Trophoblast cell (in vitro differentiated cells and primary cell): Measurements from ENCODE around the gene C22orf42.
"Not testable (repeated sequence)": the region's sequence is repeated elsewhere in the genome, so short reads cannot be mapped to it uniquely, and the experiment has no call there.

Experiments used
- DNase-seq, 2 donors: peaks; one replicate each; pipeline ENCODE4 v3.0.0-alpha.2; 2016
- H2AFZ ChIP-seq: 2 replicates; pipeline ENCODE4 v1.6.1; 2013; ENCODE audit warnings: low read length, moderate library complexity, mild to moderate bottlenecking; ENCODE audit not compliant: insufficient read depth, poor library complexity
- H2AK5ac ChIP-seq: 2 replicates; pipeline ENCODE4 v1.6.1; 2013; ENCODE audit warnings: mild to moderate bottlenecking, low read length
- H2BK120ac ChIP-seq: 2 replicates; pipeline ENCODE4 v1.6.1; 2013; ENCODE audit warnings: low read length, mild to moderate bottlenecking, moderate library complexity; ENCODE audit not compliant: insufficient read depth, poor library complexity
- H2BK12ac ChIP-seq: 2 replicates; pipeline ENCODE4 v1.6.1; 2013; ENCODE audit warnings: mild to moderate bottlenecking, low read length, moderate library complexity
- H2BK5ac ChIP-seq: 2 replicates; pipeline ENCODE4 v1.6.1; 2013; ENCODE audit warnings: low read length, low read depth, moderate library complexity, mild to moderate bottlenecking; ENCODE audit not compliant: poor library complexity
- H3K14ac ChIP-seq: 2 replicates; pipeline ENCODE4 v1.6.1; 2013; ENCODE audit warnings: mild to moderate bottlenecking, low read length
- H3K18ac ChIP-seq: 2 replicates; pipeline ENCODE4 v1.6.1; 2013; ENCODE audit warnings: mild to moderate bottlenecking, low read length
- H3K23ac ChIP-seq: 2 replicates; pipeline ENCODE4 v1.6.1; 2013; ENCODE audit warnings: low read length
- H3K27ac ChIP-seq: 2 replicates; pipeline ENCODE4 v1.5.1; 2013; ENCODE audit warnings: low read depth, mild to moderate bottlenecking, inconsistent platforms, low read length, moderate library complexity
- H3K27me3 ChIP-seq: 2 replicates; pipeline ENCODE4 v1.6.1; 2013; ENCODE audit warnings: inconsistent platforms, mild to moderate bottlenecking, low read length, moderate library complexity; ENCODE audit not compliant: insufficient read depth
- H3K36me3 ChIP-seq, 2 experiments: 1 replicate in 1 of 2; 2 replicates in 1 of 2; pipeline ENCODE4 v1.6.1; 2013; ENCODE audit warnings: low read length in 2 of 2, mild to moderate bottlenecking in 2 of 2, moderate library complexity in 1 of 2; ENCODE audit not compliant: insufficient read depth in 2 of 2, control insufficient read depth in 1 of 2
- H3K4ac ChIP-seq: 2 replicates; pipeline ENCODE4 v1.6.1; 2013; ENCODE audit warnings: low read depth, mild to moderate bottlenecking, low read length, moderate library complexity
- H3K4me1 ChIP-seq, 2 experiments: 1 replicate in 1 of 2; 2 replicates in 1 of 2; pipeline ENCODE4 v1.6.1; 2013; ENCODE audit warnings: low read length in 2 of 2, mild to moderate bottlenecking in 2 of 2, moderate library complexity in 1 of 2; ENCODE audit not compliant: insufficient read depth in 2 of 2, control insufficient read depth in 1 of 2
- H3K4me2 ChIP-seq: 2 replicates; pipeline ENCODE4 v1.6.1; 2013; ENCODE audit warnings: inconsistent platforms, mild to moderate bottlenecking, low read length, moderate library complexity
- H3K4me3 ChIP-seq: 2 replicates; pipeline ENCODE4 v1.5.1; 2013; ENCODE audit warnings: mild to moderate bottlenecking, low read depth, low read length, inconsistent platforms
- H3K79me1 ChIP-seq: one replicate; pipeline ENCODE4 v1.6.1; 2013; ENCODE audit warnings: low read length
- H3K79me2 ChIP-seq: 2 replicates; pipeline ENCODE4 v1.6.1; 2013; ENCODE audit warnings: low read length, mild to moderate bottlenecking; ENCODE audit not compliant: control insufficient read depth, insufficient read depth, poor library complexity
- H3K9ac ChIP-seq: 2 replicates; pipeline ENCODE4 v1.6.1; 2013; ENCODE audit warnings: mild to moderate bottlenecking, low read length
- H3K9me3 ChIP-seq: 2 replicates; pipeline ENCODE4 v1.6.1; 2013; ENCODE audit warnings: low read depth, mild to moderate bottlenecking, control low read depth, inconsistent platforms, low read length; ENCODE audit not compliant: insufficient read depth
- H4K12ac ChIP-seq: 2 replicates; pipeline ENCODE4 v1.6.1; 2013; ENCODE audit warnings: low read depth, mild to moderate bottlenecking, low read length, moderate library complexity
- H4K8ac ChIP-seq: 2 replicates; pipeline ENCODE4 v1.6.1; 2013; ENCODE audit warnings: low read depth, mild to moderate bottlenecking, low read length, moderate library complexity
- H4K91ac ChIP-seq: one replicate; pipeline ENCODE4 v1.6.1; 2013; ENCODE audit warnings: low read depth, mild to moderate bottlenecking, low read length, moderate library complexity
- WGBS: extraction: QIAGEN DNeasy Blood & Tissue Kit; methylation state at CpG from one replicate; pipeline ENCODE4 v1.1.7; 2013; ENCODE audit warnings: missing lambda C conversion rate; ENCODE audit not compliant: insufficient read length, insufficient coverage; ENCODE audit errors: extremely low coverage; 5-methylcytosine and 5-hydroxymethylcytosine counted together

Gene C22orf42

DNA sequence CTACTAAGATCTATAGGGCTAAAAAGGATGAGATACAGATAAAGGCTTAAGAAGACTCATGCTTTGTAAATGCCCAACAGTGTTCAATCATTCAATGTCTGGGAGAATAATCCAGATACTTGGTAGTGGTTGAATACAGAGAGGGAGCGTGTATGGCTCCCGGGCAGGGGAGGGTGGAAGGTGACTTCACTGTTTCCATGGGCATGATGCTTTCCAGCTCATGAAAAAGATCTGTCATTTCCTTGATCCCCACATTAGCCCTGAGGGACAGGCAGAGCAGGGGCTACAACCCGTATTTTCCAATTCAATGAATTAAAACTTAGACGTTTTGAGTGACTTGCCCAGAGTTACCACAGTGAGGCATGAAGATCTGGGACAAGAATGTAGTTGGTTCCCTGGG lies 4.4 kb downstream of the C22orf42 start:
- H3K4me1 ChIP-seq, H4K91ac ChIP-seq, H2BK5ac ChIP-seq, H3K4me3 ChIP-seq, H2AK5ac ChIP-seq, H3K18ac ChIP-seq, H3K79me2 ChIP-seq, H3K9ac ChIP-seq, H3K79me1 ChIP-seq, H2AFZ ChIP-seq, H2BK120ac ChIP-seq, H3K4ac ChIP-seq, H3K4me2 ChIP-seq, H4K12ac ChIP-seq, H4K8ac ChIP-seq, H3K14ac ChIP-seq, H2BK12ac ChIP-seq, H3K27ac ChIP-seq, H3K9me3 ChIP-seq, H3K36me3 ChIP-seq, H3K27me3 ChIP-seq, DNase-seq, H3K23ac ChIP-seq: not testable (repeated sequence)
- no CpG with 5 or more reads among the region's 4 CpGs for WGBS

DNA sequence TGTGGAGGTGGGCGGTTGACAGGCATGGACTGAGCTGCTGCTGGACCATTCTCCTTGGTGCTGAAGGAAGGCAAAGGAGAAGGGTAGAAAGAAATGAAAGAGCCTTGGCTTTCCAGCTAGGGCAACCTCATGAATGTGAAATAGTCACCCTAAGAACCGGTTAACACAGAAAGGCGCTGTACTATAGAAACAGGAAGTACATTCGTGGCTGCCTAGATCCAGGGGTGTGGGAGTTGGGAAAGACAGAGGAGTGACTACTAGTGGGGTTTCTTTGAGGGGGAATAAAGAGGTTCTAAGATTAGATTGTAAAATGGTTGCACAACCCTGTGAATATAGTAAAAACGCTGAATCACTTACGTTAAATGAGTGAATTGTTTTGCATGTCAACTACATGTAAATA lies 7.5 kb downstream of the C22orf42 start:
- not testable (repeated sequence) for H3K36me3 ChIP-seq, H3K79me1 ChIP-seq, H3K4ac ChIP-seq, H3K4me1 ChIP-seq, H4K91ac ChIP-seq, H2BK5ac ChIP-seq, H4K12ac ChIP-seq, H3K27me3 ChIP-seq, H2BK12ac ChIP-seq, H3K9me3 ChIP-seq, H3K18ac ChIP-seq, H2AK5ac ChIP-seq, H4K8ac ChIP-seq, H2AFZ ChIP-seq, H3K4me2 ChIP-seq, H3K9ac ChIP-seq, H3K4me3 ChIP-seq, H3K23ac ChIP-seq, DNase-seq, H2BK120ac ChIP-seq, H3K27ac ChIP-seq, H3K14ac ChIP-seq, H3K79me2 ChIP-seq
- no CpG with 5 or more reads among the region's 6 CpGs for WGBS

DNA sequence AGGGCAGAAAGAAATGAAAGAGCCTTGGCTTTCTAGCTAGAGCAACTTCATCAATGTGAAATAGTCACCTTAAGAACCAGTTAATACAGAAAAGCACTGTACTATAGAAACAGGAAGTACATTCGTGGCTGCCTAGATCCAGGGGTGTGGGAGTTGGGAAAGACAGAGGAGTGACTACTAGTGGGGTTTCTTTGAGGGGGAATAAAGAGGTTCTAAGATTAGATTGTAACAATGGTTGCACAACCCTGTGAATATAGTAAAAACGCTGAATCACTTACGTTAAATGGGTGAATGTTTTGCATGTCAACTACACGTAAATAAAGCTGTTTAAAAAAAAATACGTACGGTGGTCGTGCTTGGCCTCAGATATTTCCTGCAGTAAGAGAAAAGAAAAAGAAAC lies 8.5 kb downstream of the C22orf42 start:
- H3K4me1 ChIP-seq, H4K12ac ChIP-seq, H3K27me3 ChIP-seq, H3K9me3 ChIP-seq, H2AFZ ChIP-seq, H4K91ac ChIP-seq, DNase-seq, H2AK5ac ChIP-seq, H3K4ac ChIP-seq, H2BK5ac ChIP-seq, H3K23ac ChIP-seq, H3K9ac ChIP-seq, H2BK120ac ChIP-seq, H3K79me2 ChIP-seq, H3K36me3 ChIP-seq, H3K14ac ChIP-seq, H3K79me1 ChIP-seq, H3K4me2 ChIP-seq, H3K27ac ChIP-seq, H4K8ac ChIP-seq, H3K18ac ChIP-seq, H3K4me3 ChIP-seq, H2BK12ac ChIP-seq: not testable (repeated sequence)
- no CpG with 5 or more reads among the region's 7 CpGs for WGBS

DNA sequence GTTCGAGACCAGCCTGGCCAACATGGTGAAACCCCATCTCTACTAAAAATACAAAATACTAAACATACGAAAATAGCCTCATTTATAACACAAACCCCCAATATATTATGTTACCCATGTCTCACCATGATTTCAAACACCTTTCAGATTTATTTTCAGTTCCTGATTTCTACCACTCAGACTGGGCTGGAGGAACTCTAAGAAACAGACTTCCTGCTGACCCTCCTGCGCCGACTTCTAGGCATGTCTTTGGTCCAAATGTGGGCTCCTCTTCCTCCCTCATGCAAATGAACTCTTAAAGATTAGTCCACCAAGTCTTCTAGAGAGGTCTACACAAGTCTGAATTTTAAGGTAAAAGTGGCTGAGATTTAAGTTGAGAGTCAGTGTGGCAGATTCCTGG lies 10.7 kb downstream of the C22orf42 start:
- not testable (repeated sequence) for H2BK120ac ChIP-seq, H3K4ac ChIP-seq, H4K12ac ChIP-seq, H3K4me1 ChIP-seq, H3K79me1 ChIP-seq, H3K4me2 ChIP-seq, H3K9ac ChIP-seq, H2AK5ac ChIP-seq, H4K8ac ChIP-seq, H3K79me2 ChIP-seq, H3K36me3 ChIP-seq, DNase-seq, H2BK12ac ChIP-seq, H3K27ac ChIP-seq, H3K14ac ChIP-seq, H2BK5ac ChIP-seq, H3K9me3 ChIP-seq, H3K4me3 ChIP-seq, H3K27me3 ChIP-seq, H2AFZ ChIP-seq, H3K23ac ChIP-seq, H4K91ac ChIP-seq, H3K18ac ChIP-seq
- 100% methylated on average over 1 of the region's 4 CpGs for WGBS
